ENCODE results near the gene TOX2.

The TOX2 gene

DNA sequence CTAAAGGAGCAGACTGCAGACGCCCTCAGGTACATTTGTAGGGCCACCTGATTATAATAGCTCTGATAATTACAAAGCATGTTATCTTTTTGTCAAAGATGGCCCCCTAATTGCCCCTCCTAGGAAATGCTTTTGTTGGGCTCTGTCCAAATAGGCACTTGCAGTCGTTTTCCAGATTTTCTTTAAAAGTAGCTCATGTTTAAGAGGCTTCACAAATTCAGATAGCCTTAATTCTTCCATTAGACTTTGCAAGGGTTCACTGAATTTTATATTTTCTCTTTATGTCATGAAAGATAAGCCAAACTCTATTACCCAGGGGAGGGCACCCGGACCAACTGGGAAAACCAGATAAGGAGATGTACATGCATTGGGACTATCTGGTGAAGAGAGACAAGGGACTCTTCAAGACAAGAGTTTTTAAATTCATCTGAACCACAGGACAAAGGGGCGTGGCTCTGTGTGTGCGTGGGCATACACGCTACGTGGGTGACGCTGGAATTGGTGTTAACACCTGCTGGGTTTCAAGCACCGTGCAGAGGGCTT lies 95.6 kb downstream of the TOX2 start:
- POLR2A ChIA-PET, result no interaction called here
- CTCF ChIA-PET, result no interaction called here
- no peak for DNase-seq (ENCODE audit: extremely low spot score)
- TF ChIP-seq LEF1 (IDR thresholded peaks at IDR 0.05; ENCODE audit: borderline replicate concordance) (no peak), SUZ12 (IDR thresholded peaks at IDR 0.05) (no peak), SP1 (IDR thresholded peaks at IDR 0.05) (no peak), FOXA1 (IDR thresholded peaks at IDR 0.05) (no peak), BHLHE40 (IDR thresholded peaks at IDR 0.05; ENCODE audit: borderline replicate concordance) (no peak), FOXM1 (IDR thresholded peaks at IDR 0.05; ENCODE audit: borderline replicate concordance) (no peak), ZNF384 (IDR thresholded peaks at IDR 0.05) (no peak), NFRKB (IDR thresholded peaks at IDR 0.05) (no peak), FOXK2 (IDR thresholded peaks at IDR 0.05) (no peak), L3MBTL2 (conservative IDR thresholded peaks at IDR 0.05) (no peak), CTBP1 (IDR thresholded peaks at IDR 0.05; ENCODE audit: borderline replicate concordance) (no peak), ELF4 (IDR thresholded peaks at IDR 0.05) (no peak), ARNT (IDR thresholded peaks at IDR 0.05) (no peak), HDGF (IDR thresholded peaks at IDR 0.05; ENCODE audit: borderline replicate concordance) (no peak), TARDBP (IDR thresholded peaks at IDR 0.05) (no peak)
- TF ChIP-seq, protein P1, sequence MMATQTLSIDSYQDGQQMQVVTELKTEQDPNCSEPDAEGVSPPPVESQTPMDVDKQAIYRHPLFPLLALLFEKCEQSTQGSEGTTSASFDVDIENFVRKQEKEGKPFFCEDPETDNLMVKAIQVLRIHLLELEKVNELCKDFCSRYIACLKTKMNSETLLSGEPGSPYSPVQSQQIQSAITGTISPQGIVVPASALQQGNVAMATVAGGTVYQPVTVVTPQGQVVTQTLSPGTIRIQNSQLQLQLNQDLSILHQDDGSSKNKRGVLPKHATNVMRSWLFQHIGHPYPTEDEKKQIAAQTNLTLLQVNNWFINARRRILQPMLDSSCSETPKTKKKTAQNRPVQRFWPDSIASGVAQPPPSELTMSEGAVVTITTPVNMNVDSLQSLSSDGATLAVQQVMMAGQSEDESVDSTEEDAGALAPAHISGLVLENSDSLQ (IDR thresholded peaks at IDR 0.05), result no peak

DNA sequence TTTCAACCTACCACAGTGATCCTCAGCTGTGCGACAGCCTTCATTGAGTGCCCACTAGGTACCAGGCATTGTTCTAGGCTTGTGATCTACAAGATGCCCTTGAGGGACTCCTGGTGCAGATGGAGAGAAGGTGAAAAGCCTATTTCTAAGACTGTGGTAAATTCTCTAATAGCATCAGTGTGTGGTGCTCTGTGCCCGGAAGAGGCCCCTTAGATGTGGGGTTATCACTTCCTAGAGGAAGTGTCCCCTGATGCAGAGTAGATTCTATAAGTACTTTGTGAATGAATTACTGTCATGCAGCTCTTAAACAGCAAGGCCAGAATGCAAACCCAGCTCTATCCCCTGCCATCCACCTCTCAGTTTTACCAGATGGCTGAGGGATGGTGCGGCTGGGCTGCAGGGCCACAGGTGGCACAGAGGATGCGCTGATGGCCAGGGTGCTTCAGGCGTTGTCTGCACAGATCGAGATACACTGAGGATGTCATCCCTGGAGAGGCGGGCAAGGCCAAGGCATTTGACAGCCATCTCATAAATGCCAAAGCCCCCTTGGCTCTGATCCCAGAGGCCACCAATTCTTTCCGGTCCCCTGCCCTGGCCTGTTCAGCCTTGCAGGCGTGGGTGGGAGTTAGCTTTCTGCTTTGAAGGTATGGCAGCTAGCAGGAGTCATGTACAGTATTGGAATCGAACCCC lies 96.7 kb downstream of the TOX2 start:
- CTCF ChIA-PET, result interaction anchor here (1.3 kb wide), 1 partner anchor 45 kb away, joined by 3 read pairs; no protein-coding TSS in a partner anchor
- POLR2A ChIA-PET, result no interaction called here
- TF ChIP-seq TARDBP (IDR thresholded peaks at IDR 0.05) (no peak), FOXM1 (IDR thresholded peaks at IDR 0.05; ENCODE audit: borderline replicate concordance) (no peak)
- DNase-seq (ENCODE audit: extremely low spot score), result no peak

DNA sequence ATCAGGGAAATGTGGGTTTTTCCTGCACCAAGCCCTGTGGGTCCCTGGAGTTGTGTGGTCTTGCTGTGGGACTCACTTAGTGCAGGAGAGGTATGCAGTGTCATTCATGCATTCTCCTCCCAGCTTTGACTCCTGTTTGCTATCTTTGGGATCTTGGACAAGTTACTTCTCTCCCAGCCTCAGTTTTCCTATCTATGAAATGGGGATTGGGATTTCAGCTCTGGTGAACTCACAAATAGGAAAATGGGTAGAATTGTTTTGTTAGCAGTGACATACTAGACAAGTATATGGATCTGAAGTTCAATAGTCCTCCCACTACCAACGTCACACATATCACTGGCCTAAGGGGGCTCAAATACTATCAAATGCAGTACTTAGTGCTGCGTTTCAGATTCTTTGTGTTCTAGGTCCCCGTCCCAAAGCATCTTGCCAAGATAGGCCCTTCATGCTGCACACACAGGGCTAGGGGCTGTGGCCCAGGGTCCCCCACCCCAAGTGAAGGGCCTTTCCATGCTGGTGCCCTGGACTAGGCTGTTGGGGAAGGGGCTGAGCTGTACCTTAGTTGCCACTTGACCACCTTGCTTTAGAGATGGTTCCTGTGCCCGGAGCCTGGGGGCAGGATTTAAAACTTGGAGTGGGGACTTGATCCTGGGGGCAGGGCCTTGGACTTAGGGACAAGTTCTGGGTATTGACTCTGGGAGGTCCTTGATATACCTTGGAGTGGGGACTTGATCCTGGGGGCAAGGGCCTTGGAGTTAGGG lies 98.0 kb downstream of the TOX2 start:
- TF ChIP-seq ARNT (IDR thresholded peaks at IDR 0.05) (no peak), SP1 (IDR thresholded peaks at IDR 0.05) (no peak), ELF4 (IDR thresholded peaks at IDR 0.05) (no peak), FOXK2 (IDR thresholded peaks at IDR 0.05) (no peak), TARDBP (IDR thresholded peaks at IDR 0.05) (no peak), FOXA1 (IDR thresholded peaks at IDR 0.05) (no peak), SUZ12 (IDR thresholded peaks at IDR 0.05) (no peak), FOXM1 (IDR thresholded peaks at IDR 0.05; ENCODE audit: borderline replicate concordance) (no peak), LEF1 (IDR thresholded peaks at IDR 0.05; ENCODE audit: borderline replicate concordance) (no peak), BHLHE40 (IDR thresholded peaks at IDR 0.05; ENCODE audit: borderline replicate concordance) (no peak), CTBP1 (IDR thresholded peaks at IDR 0.05; ENCODE audit: borderline replicate concordance) (no peak), HDGF (IDR thresholded peaks at IDR 0.05; ENCODE audit: borderline replicate concordance) (no peak), NFRKB (IDR thresholded peaks at IDR 0.05) (no peak), L3MBTL2 (conservative IDR thresholded peaks at IDR 0.05) (no peak), ZNF384 (IDR thresholded peaks at IDR 0.05) (no peak)
- TF ChIP-seq, protein P1 (IDR thresholded peaks at IDR 0.05), result no peak
- CTCF ChIA-PET, result interaction anchor here (1.3 kb wide), 1 partner anchor 44 kb away, joined by 3 read pairs; no protein-coding TSS in a partner anchor
- POLR2A ChIA-PET, result interaction anchor here (1.0 kb wide), 1 partner anchor 42 kb away, joined by 3 read pairs; no protein-coding TSS in a partner anchor
- no peak for DNase-seq (ENCODE audit: extremely low spot score)

DNA sequence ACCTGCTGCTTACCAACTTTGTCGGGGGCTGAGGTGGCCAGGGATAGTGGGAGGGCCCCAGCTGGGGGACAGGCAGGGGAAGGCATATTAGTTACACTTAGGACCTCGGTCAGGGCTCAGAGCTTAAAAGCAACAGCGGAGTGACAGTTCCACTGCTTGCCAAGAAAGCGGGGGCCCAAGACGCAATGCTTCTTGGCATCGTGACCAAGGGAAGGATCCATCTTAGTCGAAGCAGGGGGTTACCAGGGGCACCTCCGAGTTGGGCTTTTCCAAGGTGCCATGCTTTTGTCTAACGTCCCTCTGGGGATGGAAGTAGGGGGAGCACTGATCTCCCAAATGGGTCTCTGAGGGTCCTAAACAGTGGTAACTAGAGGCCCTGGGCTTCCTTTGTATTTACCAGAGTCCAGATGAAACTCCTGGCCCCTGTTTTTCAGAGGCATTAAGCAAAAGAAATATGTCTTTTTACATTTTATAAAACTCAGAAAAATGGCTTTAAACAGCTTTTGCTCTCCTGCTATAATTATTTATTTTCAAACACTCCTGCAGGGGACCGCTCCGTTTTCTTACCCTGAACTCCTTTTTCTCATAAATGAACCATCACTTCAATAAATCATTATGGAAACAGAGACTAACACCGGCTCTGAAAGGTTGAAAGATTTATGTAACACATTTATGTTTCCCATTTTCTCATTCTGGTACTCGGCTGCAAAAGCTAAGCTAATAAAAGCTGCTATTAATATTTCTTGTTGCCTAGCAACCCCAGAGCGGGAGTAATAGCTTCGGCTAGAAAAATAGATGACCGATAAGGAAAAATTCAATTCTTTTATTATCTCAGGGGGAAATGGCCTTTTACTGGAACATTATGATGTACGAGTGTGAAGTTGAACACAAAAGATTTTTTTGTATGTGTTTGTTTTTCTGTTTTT lies 100.4 kb downstream of the TOX2 start:
- ChIA-PET POLR2A (no interaction called here), CTCF (no interaction called here)
- no peak for DNase-seq (ENCODE audit: extremely low spot score)
- TF ChIP-seq ARNT (IDR thresholded peaks at IDR 0.05), result no peak
- TF ChIP-seq BHLHE40 (IDR thresholded peaks at IDR 0.05; ENCODE audit: borderline replicate concordance), result no peak
- TF ChIP-seq L3MBTL2 (conservative IDR thresholded peaks at IDR 0.05), result no peak
- TF ChIP-seq, protein P1 (IDR thresholded peaks at IDR 0.05), result peak; percentile 94
- no peak for TF ChIP-seq NFRKB (IDR thresholded peaks at IDR 0.05)

DNA sequence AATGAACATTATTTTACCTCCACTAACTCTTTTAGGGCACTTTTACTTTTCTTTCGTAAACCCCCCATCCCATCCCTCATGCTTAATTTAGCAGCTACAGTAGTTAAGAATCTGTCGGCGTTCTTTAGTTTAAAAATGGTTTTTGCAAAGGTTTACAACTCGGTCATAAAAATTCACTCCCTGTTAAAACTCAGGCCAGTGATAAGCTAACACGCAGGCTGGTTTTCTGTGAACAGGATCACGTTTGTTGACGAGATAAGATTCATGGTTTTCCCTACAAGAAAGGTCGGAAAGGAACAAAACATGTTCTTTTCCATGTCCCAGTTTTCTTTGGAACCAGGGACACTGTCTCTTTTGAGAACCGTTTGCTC lies 101.1 kb downstream of the TOX2 start:
- TF ChIP-seq ARNT (IDR thresholded peaks at IDR 0.05) (peak; percentile 60; the same call in 1 of the 2 replicates), NFRKB (IDR thresholded peaks at IDR 0.05) (no peak), CTBP1 (IDR thresholded peaks at IDR 0.05; ENCODE audit: borderline replicate concordance) (0 out of 2 replicates have a peak, but pooled peaks have one; percentile 5), ELF4 (IDR thresholded peaks at IDR 0.05) (no peak), HDGF (IDR thresholded peaks at IDR 0.05; ENCODE audit: borderline replicate concordance) (no peak), SP1 (IDR thresholded peaks at IDR 0.05) (no peak), LEF1 (IDR thresholded peaks at IDR 0.05; ENCODE audit: borderline replicate concordance) (no peak), BHLHE40 (IDR thresholded peaks at IDR 0.05; ENCODE audit: borderline replicate concordance) (no peak)
- ChIA-PET POLR2A (no interaction called here), CTCF (no interaction called here)
- no peak for DNase-seq (ENCODE audit: extremely low spot score)
